Measurements from ENCODE around the gene WDR91.

WDR91 gene

DNA sequence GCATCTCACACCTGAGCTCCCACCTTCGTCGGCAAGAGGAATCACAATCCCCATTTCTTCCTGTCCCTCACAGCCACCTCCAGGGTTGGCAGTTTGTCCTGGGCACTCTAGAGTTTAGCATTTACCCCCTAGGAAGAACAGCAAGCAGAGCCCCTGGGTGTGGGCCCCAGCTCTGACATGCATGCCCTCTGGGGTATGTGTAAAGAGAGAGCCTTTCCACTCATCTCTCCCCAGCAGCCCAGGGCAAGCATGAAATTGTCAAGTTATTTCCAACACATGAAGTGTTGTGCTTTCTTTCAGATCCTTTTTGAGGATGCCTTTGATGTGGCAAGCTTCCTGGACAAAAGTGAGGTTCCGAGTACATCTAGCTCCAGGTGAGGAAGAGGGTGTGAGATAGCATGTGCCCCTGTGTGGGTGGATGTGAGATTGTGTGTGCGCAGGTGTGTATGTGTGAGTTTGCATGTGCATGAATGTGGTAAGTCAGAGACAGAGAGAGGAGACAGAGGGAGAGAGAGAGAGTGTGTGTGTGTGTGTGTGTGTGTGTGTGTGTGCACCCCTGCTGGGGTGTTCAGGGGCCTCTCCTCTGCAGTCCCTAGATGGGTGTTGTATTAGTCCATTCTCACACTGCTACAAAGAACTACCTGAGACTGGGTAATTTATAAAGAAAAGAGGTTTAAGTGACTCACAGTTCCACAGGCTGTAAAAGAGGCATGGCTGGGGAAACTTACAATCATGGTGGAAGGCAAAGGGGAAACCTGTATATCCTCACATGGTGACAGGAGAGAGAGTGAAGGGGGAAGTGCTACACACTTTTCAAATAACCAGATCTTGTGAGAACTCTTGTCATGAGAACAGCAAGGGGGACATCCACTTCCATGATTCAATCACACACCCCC, 40.4 kb upstream of the WDR91 start:
- TF ChIP-seq ZFX (IDR thresholded peaks at IDR 0.05): no peak
- no peak for TF ChIP-seq CTCF (conservative IDR thresholded peaks at IDR 0.05)
- H3K27ac ChIP-seq: no peak overlapping the region

DNA sequence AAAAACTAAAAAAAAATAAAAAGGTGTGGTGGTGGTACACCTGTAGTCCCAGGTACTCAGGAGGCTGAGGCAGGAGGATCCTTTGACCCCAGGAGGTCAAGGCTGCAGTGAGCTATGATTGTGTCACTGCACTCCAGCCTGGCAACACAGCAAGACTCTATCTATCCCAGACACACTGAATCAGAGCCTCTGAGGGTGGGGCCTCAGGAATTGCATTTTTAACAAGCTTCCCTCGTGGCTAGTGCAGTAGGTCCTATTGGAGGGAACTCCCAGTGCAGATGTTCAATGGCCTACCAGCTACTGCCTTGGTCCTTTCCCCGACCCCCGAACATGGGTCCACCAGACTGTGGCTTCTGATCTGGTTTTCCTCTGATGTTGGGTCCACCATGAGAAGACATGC, 37.2 kb upstream of the WDR91 start:
- no peak overlapping the region for H3K27ac ChIP-seq
- no peak for TF ChIP-seq CTCF (conservative IDR thresholded peaks at IDR 0.05)
- TF ChIP-seq ZFX (IDR thresholded peaks at IDR 0.05): no peak

DNA sequence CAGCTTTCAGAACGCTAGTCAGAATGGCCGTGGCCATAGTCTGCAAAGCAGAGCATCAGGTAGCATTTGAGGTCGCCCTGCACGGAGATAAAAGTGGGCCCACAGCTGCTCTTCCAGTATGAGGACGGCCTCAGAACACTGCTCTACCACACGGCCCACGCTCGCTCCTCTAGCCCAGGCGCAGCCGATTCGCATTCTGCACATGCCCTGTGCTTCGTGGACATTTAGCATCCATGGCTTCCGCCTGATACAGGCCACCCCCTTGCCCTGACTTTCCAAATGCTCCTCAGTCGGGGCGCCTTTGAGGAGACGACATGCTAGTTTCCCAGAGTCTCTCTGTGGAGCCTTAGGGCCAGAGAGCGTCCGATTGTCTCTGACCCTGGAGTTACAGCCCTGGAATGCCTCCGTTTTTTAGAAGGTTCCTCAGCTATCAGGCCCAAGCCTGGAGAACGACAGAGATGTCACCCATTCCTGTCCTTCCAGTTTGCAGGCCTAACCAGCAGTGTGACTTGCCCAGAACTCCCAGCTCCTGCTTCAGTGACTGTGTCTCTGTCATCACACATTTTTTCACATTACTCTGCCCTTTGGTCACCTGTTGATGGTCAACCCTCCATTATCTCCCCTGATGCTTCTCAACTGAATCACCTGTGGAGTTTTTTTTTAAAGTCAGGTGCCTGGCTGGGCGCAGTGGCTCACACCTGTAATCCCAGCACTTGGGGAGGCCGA, 36.6 kb upstream of the WDR91 start:
- no peak overlapping the region for H3K27ac ChIP-seq
- TF ChIP-seq CTCF (conservative IDR thresholded peaks at IDR 0.05): no peak
- TF ChIP-seq ZFX (IDR thresholded peaks at IDR 0.05): no peak

DNA sequence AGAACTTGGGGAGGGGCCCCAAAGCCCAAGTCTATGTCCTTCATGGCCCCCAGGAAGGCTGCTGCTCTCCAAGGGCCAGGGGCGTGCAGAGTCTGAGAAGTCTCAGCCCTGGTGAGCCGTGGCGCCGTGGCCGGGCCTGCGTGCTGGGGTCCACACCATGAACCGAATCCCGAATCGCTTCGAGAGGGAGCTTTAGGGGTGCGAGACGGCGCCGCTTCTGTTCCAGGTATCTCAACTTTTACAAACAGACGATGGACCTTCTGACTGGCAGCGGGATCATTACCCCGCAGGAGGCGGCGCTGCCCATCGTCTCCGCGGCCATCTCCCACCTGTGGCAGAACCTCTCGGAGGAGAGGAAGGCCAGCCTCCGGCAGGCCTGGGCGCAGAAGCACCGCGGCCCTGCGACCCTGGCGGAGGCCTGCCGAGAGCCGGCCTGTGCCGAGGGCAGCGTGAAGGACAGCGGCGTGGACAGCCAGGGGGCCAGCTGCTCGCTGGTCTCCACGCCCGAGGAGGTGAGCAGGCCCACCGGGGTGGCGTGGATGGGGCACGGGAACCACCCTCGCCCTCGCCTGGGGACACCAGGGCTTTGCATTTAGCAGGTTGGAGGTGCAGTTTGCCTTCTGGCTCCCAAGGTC, 35.0 kb upstream of the WDR91 start:
- no peak for TF ChIP-seq CTCF (conservative IDR thresholded peaks at IDR 0.05)
- H3K27ac ChIP-seq: no peak overlapping the region

DNA sequence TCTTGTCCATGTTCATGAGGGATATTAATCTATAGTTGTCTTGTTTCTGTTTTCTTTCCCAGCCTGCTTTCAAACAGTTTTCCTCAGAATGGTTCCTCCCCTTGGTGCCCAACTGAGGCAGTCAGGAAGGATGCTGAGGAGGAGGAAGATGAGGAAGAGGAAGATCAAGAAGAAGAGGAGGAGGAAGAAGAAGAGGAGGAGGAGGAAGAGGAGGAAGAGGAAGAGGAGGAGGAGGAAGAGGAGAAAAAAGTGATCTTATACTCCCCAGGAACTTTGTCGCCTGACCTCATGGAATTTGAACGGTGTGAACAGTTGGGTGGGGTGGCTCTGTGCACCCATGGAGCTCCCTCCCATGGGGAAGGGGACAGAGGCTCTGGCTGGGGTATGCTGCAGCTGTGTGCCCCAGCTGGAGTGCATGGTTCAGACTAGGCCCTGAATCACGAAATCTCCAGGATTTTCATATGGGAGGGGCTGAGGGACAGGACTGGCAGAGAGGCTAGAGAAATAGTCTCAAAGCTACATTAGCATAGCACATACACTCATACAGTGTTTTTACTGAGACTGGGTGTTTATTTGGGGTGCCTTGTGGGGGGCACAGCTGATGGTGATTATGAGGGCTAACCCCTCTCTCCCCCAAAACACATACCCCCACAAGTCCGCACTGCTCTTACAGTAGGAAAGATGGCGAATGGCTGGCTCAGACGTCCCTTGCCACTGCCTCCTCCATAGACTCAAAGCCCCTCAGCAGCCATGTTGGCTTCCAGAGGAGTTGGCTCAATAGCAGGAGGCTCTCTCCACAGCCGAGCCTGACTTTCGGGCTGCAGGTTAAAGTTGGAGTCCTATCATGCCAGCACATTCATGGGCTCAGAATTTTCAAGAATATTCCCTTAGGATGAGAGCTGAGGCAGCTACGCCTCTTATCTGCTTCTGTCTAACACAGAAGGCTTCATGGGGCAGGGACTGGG, 34.2 kb upstream of the WDR91 start:
- H3K27ac ChIP-seq: no peak overlapping the region
- TF ChIP-seq ZFX (IDR thresholded peaks at IDR 0.05) (no peak), CTCF (conservative IDR thresholded peaks at IDR 0.05) (no peak)

- TF ChIP-seq CTCF (conservative IDR thresholded peaks at IDR 0.05) (no peak), ZFX (IDR thresholded peaks at IDR 0.05) (no peak)
Measured at GRCh38 chr7:135242096-135242684, 30.9 kb upstream of the WDR91 start.

More at GRCh38 chr7:135242096-135242684, 30.9 kb upstream of the WDR91 start:
- H3K27ac ChIP-seq: no peak overlapping the region

Data from C4-2B (cell line).